ENCODE results near the gene KSR1. TPM values are rescaled to one million over a fixed set of nuclear protein-coding genes. Genes with fewer than 3 reads are reported as not detected.

The KSR1 gene
- total RNA-seq, 1 donor = 6.5 TPM

- no peak overlapping the region for H3K4me3 ChIP-seq (ENCODE audit: insufficient read depth, low read length)
- no peak overlapping the region for H3K27ac ChIP-seq (ENCODE audit: low read depth, low read length)
- no peaks in the 10 kb centered on the region for H3K9me3 ChIP-seq (ENCODE audit: low read depth, low read length)
- H3K4me1 ChIP-seq (ENCODE audit: insufficient read depth, low read length) = no peaks in the 10 kb centered on the region
- H3K4me2 ChIP-seq (ENCODE audit: insufficient read depth, low read length) = no peak overlapping the region
- H3K36me3 ChIP-seq (ENCODE audit: insufficient read depth, low read length) = no peaks in the 10 kb centered on the region
- no peak for TF ChIP-seq CTCF (IDR thresholded peaks at IDR 0.05; ENCODE audit: extremely low read depth, low read depth, low read length)
- H3K27me3 ChIP-seq (ENCODE audit: insufficient read depth, low read length) = peaks cover 21% of the 10 kb centered on the region
- no peaks in the 10 kb centered on the region for H4K20me1 ChIP-seq (ENCODE audit: insufficient read depth, low read length)
- no peak for DNase-seq (ENCODE audit: insufficient read length, low spot score, missing footprints)
- no peaks in the 10 kb centered on the region for H3K79me2 ChIP-seq (ENCODE audit: insufficient read depth, low read length)
- H2AFZ ChIP-seq (ENCODE audit: low read length) = no peak overlapping the region
Observed at GRCh38 chr17:27415120-27415795, 41.0 kb upstream of the KSR1 start.

- no peak for TF ChIP-seq CTCF (IDR thresholded peaks at IDR 0.05; ENCODE audit: extremely low read depth, low read depth, low read length)
- Histone ChIP-seq H3K4me3 (ENCODE audit: insufficient read depth, low read length) (no peak overlapping the region), H2AFZ (ENCODE audit: low read length) (no peak overlapping the region), H3K27ac (ENCODE audit: low read depth, low read length) (no peak overlapping the region), H3K4me2 (ENCODE audit: insufficient read depth, low read length) (no peak overlapping the region), H3K79me2 (ENCODE audit: insufficient read depth, low read length) (no peaks in the 10 kb centered on the region), H4K20me1 (ENCODE audit: insufficient read depth, low read length) (no peaks in the 10 kb centered on the region), H3K27me3 (ENCODE audit: insufficient read depth, low read length) (peaks cover 18% of the 10 kb centered on the region), H3K9me3 (ENCODE audit: low read depth, low read length) (no peaks in the 10 kb centered on the region), H3K4me1 (ENCODE audit: insufficient read depth, low read length) (no peaks in the 10 kb centered on the region), H3K36me3 (ENCODE audit: insufficient read depth, low read length) (no peaks in the 10 kb centered on the region)
- DNase-seq (ENCODE audit: insufficient read length, low spot score, missing footprints) = no peak
Observed at GRCh38 chr17:27417596-27418365, 38.5 kb upstream of the KSR1 start.

- no peaks in the 10 kb centered on the region for H3K9me3 ChIP-seq (ENCODE audit: low read depth, low read length)
- no peaks in the 10 kb centered on the region for H3K79me2 ChIP-seq (ENCODE audit: insufficient read depth, low read length)
- H3K36me3 ChIP-seq (ENCODE audit: insufficient read depth, low read length) = no peaks in the 10 kb centered on the region
- H3K4me3 ChIP-seq (ENCODE audit: insufficient read depth, low read length) = no peak overlapping the region
- H3K4me2 ChIP-seq (ENCODE audit: insufficient read depth, low read length) = no peak overlapping the region
- no peaks in the 10 kb centered on the region for H4K20me1 ChIP-seq (ENCODE audit: insufficient read depth, low read length)
- no peaks in the 10 kb centered on the region for H3K4me1 ChIP-seq (ENCODE audit: insufficient read depth, low read length)
- peaks cover 14% of the 10 kb centered on the region for H3K27me3 ChIP-seq (ENCODE audit: insufficient read depth, low read length)
- no peak for TF ChIP-seq CTCF (IDR thresholded peaks at IDR 0.05; ENCODE audit: extremely low read depth, low read depth, low read length)
- no peak overlapping the region for H2AFZ ChIP-seq (ENCODE audit: low read length)
- no peak for DNase-seq (ENCODE audit: insufficient read length, low spot score, missing footprints)
- no peak overlapping the region for H3K27ac ChIP-seq (ENCODE audit: low read depth, low read length)
Observed at GRCh38 chr17:27418366-27418615, 38.0 kb upstream of the KSR1 start.

GRCh38 chr17:27419156-27419555 is 37.1 kb upstream of the KSR1 start:
- no peak overlapping the region for H3K4me2 ChIP-seq (ENCODE audit: insufficient read depth, low read length)
- H3K4me3 ChIP-seq (ENCODE audit: insufficient read depth, low read length) = no peak overlapping the region
- H3K79me2 ChIP-seq (ENCODE audit: insufficient read depth, low read length) = no peaks in the 10 kb centered on the region
- no peak overlapping the region for H2AFZ ChIP-seq (ENCODE audit: low read length)
- no peaks in the 10 kb centered on the region for H3K9me3 ChIP-seq (ENCODE audit: low read depth, low read length)
- H3K27me3 ChIP-seq (ENCODE audit: insufficient read depth, low read length) = peaks cover 9% of the 10 kb centered on the region
- DNase-seq (ENCODE audit: insufficient read length, low spot score, missing footprints) = no peak
- no peaks in the 10 kb centered on the region for H3K4me1 ChIP-seq (ENCODE audit: insufficient read depth, low read length)
- no peaks in the 10 kb centered on the region for H4K20me1 ChIP-seq (ENCODE audit: insufficient read depth, low read length)
- no peak for TF ChIP-seq CTCF (IDR thresholded peaks at IDR 0.05; ENCODE audit: extremely low read depth, low read depth, low read length)
- no peak overlapping the region for H3K27ac ChIP-seq (ENCODE audit: low read depth, low read length)
- H3K36me3 ChIP-seq (ENCODE audit: insufficient read depth, low read length) = no peaks in the 10 kb centered on the region

Data from osteoblast (primary cell).